GM18873 (cell line): ENCODE results near the gene CYB5A.
"Not testable (repeated sequence)": the region's sequence is repeated elsewhere in the genome, so short reads cannot be mapped to it uniquely, and the experiment has no call there.

ENCODE experiments used
- ATAC-seq: cut with Tn5 transposase; IDR thresholded peaks from one replicate; pipeline ENCODE4 v1.9.1; 2021; ENCODE audit warnings: mild to moderate bottlenecking, moderate library complexity, moderate number of reproducible peaks; ENCODE audit not compliant: unreplicated experiment, low FRiP score

Gene CYB5A

DNA sequence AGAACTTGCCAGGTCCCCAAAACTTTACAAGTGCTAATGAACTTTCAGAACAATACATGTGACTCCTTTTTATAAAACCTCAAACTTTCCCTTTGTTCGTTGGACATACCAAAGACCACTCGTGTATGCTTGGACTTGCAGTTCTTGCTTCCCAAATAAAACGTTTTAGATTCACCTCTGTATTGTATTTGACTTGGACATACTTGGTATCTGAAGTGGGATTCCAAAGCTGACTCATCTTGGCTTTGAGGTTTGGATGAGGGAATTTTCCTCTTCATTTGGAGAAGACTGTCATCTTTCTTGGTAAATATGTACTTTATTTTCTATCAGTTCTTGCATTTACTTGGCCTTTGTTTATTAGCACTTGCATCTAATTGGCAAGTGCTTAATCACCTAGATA lies 8.0 kb upstream of the CYB5A start:
- ATAC-seq: no peak

DNA sequence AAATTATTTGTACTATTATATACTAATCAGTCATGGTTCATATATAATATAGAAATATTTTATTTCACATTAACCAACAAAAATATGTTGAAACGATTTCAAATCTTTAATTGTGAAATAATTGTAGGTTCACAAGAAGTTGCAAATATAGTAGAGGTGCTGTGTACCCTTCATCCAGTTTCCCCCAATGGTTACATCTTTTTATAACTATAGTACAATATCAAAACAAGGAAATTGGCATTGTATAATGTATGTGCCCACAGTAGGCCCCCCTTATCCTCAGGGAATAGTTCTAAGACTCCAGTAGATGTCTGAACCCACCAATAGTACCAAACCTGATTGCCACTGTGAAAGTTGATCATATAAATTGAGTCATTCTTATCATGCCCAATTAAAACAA lies 7.4 kb upstream of the CYB5A start:
- ATAC-seq: no peak

DNA sequence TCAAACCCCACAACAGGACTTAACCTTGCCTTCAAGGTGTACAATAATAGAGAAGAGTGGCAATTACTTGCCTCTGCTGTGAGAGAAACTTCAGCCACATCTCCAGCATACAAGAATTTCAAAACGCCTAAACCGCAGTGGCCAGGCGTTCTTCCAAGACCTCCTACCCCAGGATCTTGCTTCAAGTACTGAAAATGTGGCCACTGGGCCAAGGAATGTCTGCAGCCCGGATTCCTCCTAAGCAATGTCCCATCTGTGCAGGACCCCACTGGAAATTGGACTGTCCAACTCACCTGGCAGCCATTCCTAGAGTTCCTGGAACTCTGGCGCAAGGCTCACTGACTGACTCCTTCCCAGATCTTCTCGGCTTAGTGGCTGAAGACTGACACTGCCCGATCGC lies 2.8 kb upstream of the CYB5A start:
- no peak for ATAC-seq

DNA sequence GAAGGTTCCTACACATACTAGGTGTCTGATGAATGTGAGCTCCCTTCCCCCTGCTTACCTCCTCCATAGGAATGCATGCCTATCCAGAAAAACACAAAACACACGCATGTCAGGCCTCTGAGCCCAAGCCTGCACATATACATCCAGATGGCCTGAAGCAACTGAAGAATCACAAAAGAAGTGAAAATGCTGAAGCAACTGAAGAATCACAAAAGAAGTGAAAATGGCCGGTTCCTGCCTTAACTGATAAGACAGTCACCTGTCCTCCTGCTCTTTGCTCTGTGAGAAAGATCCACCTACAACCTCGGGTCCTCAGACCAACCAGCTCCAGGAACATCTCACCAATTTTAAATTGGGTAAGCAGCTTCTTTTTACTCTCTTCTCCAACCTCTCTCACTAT lies 1.2 kb upstream of the CYB5A start:
- not testable (repeated sequence) for ATAC-seq

DNA sequence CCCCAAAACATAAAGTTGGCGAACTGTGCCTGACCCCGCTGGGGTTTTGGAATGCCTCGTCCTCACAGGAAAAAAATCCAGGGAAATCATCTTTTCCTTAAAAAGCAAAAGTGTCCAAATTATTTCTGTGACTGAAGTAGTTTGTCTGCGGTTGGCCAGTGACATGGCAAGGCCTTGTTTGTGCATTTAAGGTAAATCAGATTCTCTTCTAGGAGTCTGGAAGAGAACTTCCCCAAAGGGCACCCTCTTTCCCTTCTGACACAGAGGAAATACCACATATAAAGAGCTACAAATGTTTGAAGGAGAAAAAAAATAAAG lies 737 bp upstream of the CYB5A start:
- no peak for ATAC-seq

GRCh38 chr18:74291472-74291770 lies 342 bp downstream of the CYB5A start:
- no peak for ATAC-seq

- no peak for ATAC-seq
Observed at GRCh38 chr18:74290794-74291471, 830 bp downstream of the CYB5A start.

- ATAC-seq: no peak
Observed at GRCh38 chr18:74290021-74290420, 1.7 kb downstream of the CYB5A start.

GRCh38 chr18:74289137-74289536 lies 2.6 kb downstream of the CYB5A start:
- no peak for ATAC-seq

DNA sequence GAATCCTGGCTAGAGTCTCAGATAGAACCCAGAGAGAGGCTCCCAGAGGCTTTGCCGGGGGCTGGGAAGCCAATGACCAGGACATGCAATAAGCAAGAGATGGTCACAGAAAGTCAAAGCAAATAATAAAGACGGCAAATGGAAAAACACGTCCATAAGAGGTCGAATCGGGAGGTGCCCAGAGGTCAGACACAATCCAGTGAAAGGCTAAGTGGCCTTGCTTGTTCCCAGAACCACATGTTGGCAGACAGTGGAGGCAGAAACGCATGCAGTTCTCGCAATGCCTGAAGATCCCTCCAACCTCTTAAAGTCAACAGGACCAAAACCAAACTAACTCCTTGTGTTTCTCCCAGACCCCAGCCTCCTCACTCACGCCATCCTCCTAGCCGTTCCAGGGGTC lies 3.0 kb downstream of the CYB5A start:
- no peak for ATAC-seq

GRCh38 chr18:74288041-74288440 lies 3.7 kb downstream of the CYB5A start:
- ATAC-seq: no peak

DNA sequence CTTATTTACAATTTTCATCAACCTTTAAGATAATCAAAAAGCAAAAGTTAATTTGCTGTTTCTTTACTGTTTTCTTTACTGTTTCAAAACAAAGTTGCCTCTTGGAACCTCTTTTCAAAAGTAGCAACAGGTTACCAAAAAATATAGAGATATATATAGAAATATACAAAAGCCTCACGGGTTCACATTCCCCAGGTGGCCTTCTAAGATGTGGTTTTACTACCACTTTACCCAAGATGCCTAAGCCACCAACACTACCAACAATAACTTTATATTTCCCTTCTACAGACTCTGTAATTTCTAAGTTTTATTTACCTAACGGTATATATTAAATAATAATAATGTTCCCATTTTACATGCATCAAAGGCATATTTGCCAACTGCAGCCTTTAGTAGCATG lies 4.9 kb downstream of the CYB5A start:
- no peak for ATAC-seq

DNA sequence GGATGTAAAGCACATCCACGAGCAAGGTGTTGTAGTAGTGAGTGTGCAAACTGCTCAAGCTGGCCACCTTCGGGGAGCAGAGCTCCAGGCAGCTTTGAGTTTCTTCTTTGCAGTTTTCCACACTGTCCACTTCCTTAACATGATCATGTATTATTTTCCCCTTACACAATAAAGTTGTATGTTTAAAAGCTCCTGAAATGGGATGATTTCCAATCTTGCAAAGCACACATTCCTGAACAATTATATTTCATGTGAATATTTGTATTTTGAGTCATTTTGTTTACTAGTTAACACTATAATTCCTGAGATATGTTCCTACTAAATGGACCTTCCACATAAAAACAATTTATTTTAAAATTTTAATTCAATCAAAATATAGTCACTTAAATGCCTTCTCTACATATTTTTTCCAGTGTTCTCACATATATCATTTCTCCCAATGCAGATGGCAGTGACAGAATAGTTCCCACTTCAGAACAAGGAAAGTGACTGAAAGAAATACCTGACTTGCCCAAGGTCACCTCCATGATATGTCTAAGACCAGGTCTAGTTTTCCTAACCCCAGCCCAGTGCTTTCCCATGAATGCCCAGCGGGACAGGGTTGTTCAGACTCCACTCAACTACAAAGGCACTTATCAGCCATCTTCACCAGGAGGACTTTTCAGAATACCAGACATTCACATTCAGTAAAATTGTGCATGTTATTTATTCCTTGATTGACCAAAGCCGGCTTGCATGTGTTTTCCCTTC lies 5.5 kb downstream of the CYB5A start:
- ATAC-seq: no peak

- not testable (repeated sequence) for ATAC-seq
Observed at GRCh38 chr18:74285583-74285982, 6.2 kb downstream of the CYB5A start.

- ATAC-seq: no peak
Observed at GRCh38 chr18:74284980-74285355, 6.8 kb downstream of the CYB5A start.

DNA sequence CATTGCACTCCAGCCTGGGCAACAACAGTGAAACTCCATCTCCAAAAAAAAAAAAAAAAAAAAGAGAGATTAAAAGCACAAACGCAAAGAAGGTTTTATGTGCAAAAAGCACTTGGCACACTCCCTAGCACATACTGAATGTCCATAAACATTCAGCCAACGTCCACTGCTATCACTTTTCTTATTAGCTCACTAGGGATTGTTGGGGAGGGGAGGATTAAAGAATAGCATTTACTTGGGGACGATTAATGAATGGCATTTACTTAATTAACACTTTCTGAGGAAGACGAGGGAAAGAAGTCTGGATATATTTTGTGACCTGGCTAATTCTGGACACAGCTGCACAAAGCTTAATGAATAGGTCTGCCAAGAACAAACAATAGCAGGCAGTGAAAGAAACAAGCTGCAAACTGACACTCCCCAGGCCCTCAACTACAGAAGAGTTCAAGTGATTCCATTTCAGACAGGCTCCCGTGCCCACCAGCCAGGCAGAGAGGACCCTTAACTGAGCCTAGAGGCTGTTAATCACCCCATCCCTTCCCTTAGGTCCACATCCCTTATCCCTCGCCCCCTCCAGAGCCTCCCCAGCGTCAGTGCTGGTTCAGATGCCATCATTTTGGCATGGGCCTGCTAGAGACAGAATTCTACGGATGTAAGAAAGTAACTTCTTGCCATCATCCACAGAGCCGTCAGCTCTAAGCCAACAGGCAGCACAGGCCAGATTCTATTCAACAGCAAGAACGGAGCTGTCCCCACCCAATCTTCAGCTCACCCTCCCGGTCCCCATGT lies 7.4 kb downstream of the CYB5A start:
- ATAC-seq: no peak

DNA sequence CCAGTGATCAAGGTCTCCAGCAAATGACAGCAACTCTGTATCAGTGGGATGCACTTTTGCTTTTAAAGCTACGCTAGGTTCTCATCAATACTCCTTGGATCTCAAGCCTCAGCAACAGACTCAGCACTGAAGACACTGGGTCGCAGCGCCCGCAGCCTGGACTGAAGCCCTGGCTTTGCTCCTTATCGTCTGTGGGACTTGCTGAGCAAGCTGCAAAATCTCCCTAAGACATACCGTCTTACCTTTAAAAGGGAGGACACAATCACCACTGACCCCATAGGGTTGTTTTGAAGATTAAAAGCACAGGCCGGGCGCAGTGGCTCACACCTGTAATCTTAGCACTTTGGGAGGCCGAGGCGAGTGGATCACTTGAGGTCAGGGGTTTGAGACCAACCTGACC lies 8.1 kb downstream of the CYB5A start:
- ATAC-seq: no peak

DNA sequence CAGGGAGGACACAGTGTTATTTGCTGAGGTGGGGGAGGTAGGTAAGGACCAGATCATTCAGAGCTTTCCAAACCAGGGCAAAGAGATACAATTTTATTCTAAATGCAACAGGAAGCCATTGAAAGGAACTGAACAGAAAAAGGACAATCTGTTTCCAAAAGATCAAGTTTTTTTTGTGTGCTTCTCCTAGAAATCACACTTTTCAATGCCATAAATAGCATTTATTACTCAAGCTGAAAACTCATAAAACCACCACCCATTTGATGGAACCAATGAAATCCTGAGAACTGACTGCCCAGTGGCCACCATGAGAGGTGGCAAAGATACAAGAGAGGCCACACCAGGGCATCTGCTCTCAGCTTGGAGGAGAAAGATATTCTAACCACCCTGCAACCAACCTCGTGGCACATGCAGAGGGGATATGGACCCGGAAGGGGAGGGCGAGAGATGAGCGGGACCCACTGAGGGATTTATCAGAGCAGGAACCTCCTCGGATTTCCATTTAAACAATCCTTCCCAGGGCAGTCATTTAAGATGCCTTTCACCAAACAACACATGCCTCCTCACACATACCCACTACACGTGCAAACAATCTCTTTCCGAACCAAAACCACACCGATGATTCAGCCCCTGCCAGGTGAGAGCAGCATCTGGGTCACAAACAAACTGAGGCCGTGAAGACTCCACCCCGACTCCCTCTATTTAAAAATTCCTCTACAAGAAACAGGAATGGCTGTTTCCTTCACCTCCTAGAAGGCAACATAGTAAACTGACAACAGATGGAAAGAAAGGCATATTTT lies 8.8 kb downstream of the CYB5A start:
- ATAC-seq: no peak

DNA sequence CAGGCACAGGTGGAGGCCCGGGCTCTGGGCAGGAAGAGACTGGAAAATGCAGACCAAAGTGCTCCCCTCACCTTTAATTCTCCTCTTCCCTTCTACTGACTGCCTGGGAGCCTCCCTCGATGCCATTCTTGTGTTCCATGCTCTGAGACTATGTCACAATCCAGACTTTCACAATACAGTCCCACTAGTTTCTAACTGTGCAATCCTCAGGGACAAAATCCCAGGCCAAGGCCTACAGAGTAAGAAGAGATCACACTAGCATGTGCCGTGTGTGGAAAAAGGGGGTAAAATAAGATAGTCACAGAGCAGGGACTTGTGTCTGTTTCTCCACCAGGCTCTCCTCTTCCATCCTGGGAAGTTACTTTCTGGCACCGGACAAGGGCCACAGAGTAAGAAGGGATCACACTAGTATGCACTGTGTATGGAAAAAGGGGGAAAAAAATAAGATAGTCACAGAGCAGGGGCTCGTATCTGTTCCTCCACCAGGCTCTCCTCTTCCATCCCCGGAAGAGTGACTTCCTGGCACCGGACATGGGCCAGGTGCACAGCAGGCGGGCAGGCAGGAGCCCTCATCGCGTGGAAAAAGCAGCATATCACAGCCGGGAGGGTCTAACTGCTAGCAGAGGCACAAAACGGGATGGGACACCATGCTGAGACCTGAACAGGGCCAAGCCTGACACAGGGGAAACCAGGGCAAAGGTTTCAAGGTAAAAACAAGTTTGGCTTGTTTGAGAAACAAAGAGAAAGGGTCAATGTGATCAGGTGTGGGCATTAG lies 9.6 kb downstream of the CYB5A start:
- no peak for ATAC-seq
